PC-9 (cell line): Measurements from ENCODE around the gene CDC14A. TPM values are rescaled to one million over a fixed set of nuclear protein-coding genes. Genes with fewer than 3 reads are reported as not detected.

ENCODE experiments used
- BruUV-seq: library from RNA; stranded (reverse); fragments of 400-500 nt; replicated peaks from 2 replicates; lab custom pipeline; 2021; lab: Mats Ljungman, UMichigan
- CTCF ChIA-PET: fragments of 300-600 bp; sonication (Branson Sonifier 250); formaldehyde crosslinking; loops from one replicate; lab custom pipeline; 2022; ENCODE audit warnings: antibody characterized with exemption; lab: Charles Lee
- POLR2A ChIA-PET: fragments of 300-600 bp; sonication (Branson Sonifier 250); formaldehyde crosslinking; loops from one replicate; lab custom pipeline; 2022; ENCODE audit warnings: antibody characterized with exemption; ENCODE audit not compliant: unreplicated experiment; lab: Charles Lee
- DNase-seq, 2 experiments: peaks; one replicate each; pipeline versions ENCODE4 v3.0.0 to v3.0.0-alpha.2; 2015 to 2022; ENCODE audit warnings: mixed read lengths in 1 of 2
- H2AFZ ChIP-seq: fragments of 200-600 bp; sonication (generic); 2 replicates; pipeline ENCODE4 v1.8.1; 2017; ENCODE audit warnings: antibody characterized with exemption
- H3F3A ChIP-seq: fragments of 200-600 bp; sonication (generic); 2 replicates; pipeline ENCODE4 v1.8.1; 2017; ENCODE audit warnings: antibody characterized with exemption, mild to moderate bottlenecking, low read depth; ENCODE audit not compliant: insufficient read depth
- H3K27ac ChIP-seq: fragments of 200-600 bp; sonication (generic); 2 replicates; pipeline ENCODE4 v1.6.1; 2016; ENCODE audit warnings: mixed run types
- H3K27me3 ChIP-seq: fragments of 200-600 bp; sonication (generic); 2 replicates; pipeline ENCODE4 v1.6.1; 2016; ENCODE audit warnings: low read depth, mixed run types; ENCODE audit not compliant: insufficient read depth
- H3K36me3 ChIP-seq: fragments of 200-600 bp; sonication (generic); 2 replicates; pipeline ENCODE4 v1.6.1; 2016; ENCODE audit warnings: low read depth, mixed run types
- H3K4me1 ChIP-seq: fragments of 200-600 bp; sonication (generic); replicated peaks from 2 replicates; pipeline ENCODE4 v1.6.1; 2016; ENCODE audit warnings: mixed run types; ENCODE audit not compliant: insufficient read depth
- H3K4me2 ChIP-seq: fragments of 200-600 bp; sonication (generic); 2 replicates; pipeline ENCODE4 v1.6.1; 2017; ENCODE audit warnings: mixed run types
- H3K4me3 ChIP-seq: fragments of 200-600 bp; sonication (generic); 2 replicates; pipeline ENCODE4 v1.6.1; 2016; ENCODE audit warnings: mixed run types
- H3K79me2 ChIP-seq: fragments of 200-600 bp; sonication (generic); 2 replicates; pipeline ENCODE4 v1.6.1; 2017; ENCODE audit warnings: low read depth, mixed run types
- H3K9me2 ChIP-seq: fragments of 200-600 bp; sonication (generic); 2 replicates; pipeline ENCODE4 v1.8.1; 2017; ENCODE audit warnings: mild to moderate bottlenecking; ENCODE audit not compliant: insufficient read depth
- H3K9me3 ChIP-seq: fragments of 200-600 bp; sonication (generic); 2 replicates; pipeline ENCODE4 v1.8.1; 2016; ENCODE audit warnings: low read depth; ENCODE audit not compliant: insufficient read depth
- H4K20me1 ChIP-seq: fragments of 200-600 bp; sonication (generic); 2 replicates; pipeline ENCODE4 v1.8.1; 2017; ENCODE audit not compliant: insufficient read depth
- EZH2 ChIP-seq: fragments of 200-600 bp; sonication (generic); IDR thresholded peaks from 2 replicates; pipeline ENCODE4 v1.8.0; 2017; ENCODE audit warnings: antibody characterized with exemption, low read depth
- intact Hi-C: fragments of 100-400 bp; cut with micrococcal nuclease; formaldehyde crosslinking; loops from one replicate; pipeline ENCODE4 v1.10.0; 2022; ENCODE audit not compliant: unreplicated experiment
- total RNA-seq: library from RNA; stranded (reverse); gene quantifications from 2 replicates; pipeline ENCODE4 v1.2.3, GENCODE V29; 2021
- TF ChIP-seq, protein P1 (sequence below): fragments of 200-600 bp; sonication (generic); conservative IDR thresholded peaks from 2 replicates; pipeline ENCODE4 v1.6.1; 2017; ENCODE audit warnings: mixed run types, antibody characterized with exemption, mild to moderate bottlenecking, moderate library complexity

The CDC14A gene
- total RNA-seq, 1 experiment from 2014 or later: 2.8 TPM

- peaks cover 11% of the 10 kb centered on the region for H3K4me1 ChIP-seq
- POLR2A ChIA-PET: no interaction called here
- BruUV-seq: no TSS peak
- no peak overlapping the region for H3K27ac ChIP-seq
- H3K4me2 ChIP-seq: no peak overlapping the region
- H3K36me3 ChIP-seq: no peaks in the 10 kb centered on the region
- intact Hi-C loops: no loop called here
- peaks cover 21% of the 10 kb centered on the region for H3F3A ChIP-seq
- H2AFZ ChIP-seq: 0 out of 2 replicates have a peak overlapping the region, but pooled peaks have one; percentile 1
- H3K9me2 ChIP-seq: no peaks in the 10 kb centered on the region
- no peaks in the 10 kb centered on the region for H4K20me1 ChIP-seq
- no peaks in the 10 kb centered on the region for H3K79me2 ChIP-seq
- no peak overlapping the region for H3K4me3 ChIP-seq
- TF ChIP-seq, protein P1, sequence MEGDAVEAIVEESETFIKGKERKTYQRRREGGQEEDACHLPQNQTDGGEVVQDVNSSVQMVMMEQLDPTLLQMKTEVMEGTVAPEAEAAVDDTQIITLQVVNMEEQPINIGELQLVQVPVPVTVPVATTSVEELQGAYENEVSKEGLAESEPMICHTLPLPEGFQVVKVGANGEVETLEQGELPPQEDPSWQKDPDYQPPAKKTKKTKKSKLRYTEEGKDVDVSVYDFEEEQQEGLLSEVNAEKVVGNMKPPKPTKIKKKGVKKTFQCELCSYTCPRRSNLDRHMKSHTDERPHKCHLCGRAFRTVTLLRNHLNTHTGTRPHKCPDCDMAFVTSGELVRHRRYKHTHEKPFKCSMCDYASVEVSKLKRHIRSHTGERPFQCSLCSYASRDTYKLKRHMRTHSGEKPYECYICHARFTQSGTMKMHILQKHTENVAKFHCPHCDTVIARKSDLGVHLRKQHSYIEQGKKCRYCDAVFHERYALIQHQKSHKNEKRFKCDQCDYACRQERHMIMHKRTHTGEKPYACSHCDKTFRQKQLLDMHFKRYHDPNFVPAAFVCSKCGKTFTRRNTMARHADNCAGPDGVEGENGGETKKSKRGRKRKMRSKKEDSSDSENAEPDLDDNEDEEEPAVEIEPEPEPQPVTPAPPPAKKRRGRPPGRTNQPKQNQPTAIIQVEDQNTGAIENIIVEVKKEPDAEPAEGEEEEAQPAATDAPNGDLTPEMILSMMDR: no peak
- TF ChIP-seq EZH2: no peak
- no peaks in the 10 kb centered on the region for H3K9me3 ChIP-seq
- CTCF ChIA-PET: no interaction called here
- DNase-seq: no peak
- H3K27me3 ChIP-seq: no peaks in the 10 kb centered on the region
Observed at GRCh38 chr1:100348549-100349144, 3.7 kb upstream of the CDC14A start.

- Histone ChIP-seq H3K79me2 (no peaks in the 10 kb centered on the region; the same call in 1 of the 2 replicates), H4K20me1 (no peaks in the 10 kb centered on the region), H3K27me3 (no peaks in the 10 kb centered on the region), H3K36me3 (no peaks in the 10 kb centered on the region), H3K27ac (no peak overlapping the region), H3K9me2 (no peaks in the 10 kb centered on the region), H3K9me3 (no peaks in the 10 kb centered on the region), H3F3A (peaks cover 27% of the 10 kb centered on the region), H3K4me3 (no peak overlapping the region), H3K4me2 (no peak overlapping the region), H2AFZ (no peak overlapping the region), H3K4me1 (peaks cover 17% of the 10 kb centered on the region)
- DNase-seq: peak in 1 of 2 experiments; percentile 10
- intact Hi-C loops: no loop called here
- BruUV-seq: no TSS peak
- ChIA-PET POLR2A (no interaction called here), CTCF (no interaction called here)
- TF ChIP-seq EZH2: no peak
- TF ChIP-seq, protein P1: no peak
Observed at GRCh38 chr1:100349246-100349645, 3.1 kb upstream of the CDC14A start.

- ChIA-PET CTCF (no interaction called here), POLR2A (no interaction called here)
- Histone ChIP-seq H3K27me3 (no peaks in the 10 kb centered on the region), H3K27ac (no peak overlapping the region), H3K79me2 (peaks cover 5% of the 10 kb centered on the region), H3K36me3 (no peaks in the 10 kb centered on the region), H3K4me1 (peaks cover 31% of the 10 kb centered on the region), H3K4me2 (peak overlapping the region; percentile 91), H4K20me1 (no peaks in the 10 kb centered on the region), H2AFZ (peak overlapping the region; percentile 91), H3K4me3 (peak overlapping the region; percentile 63), H3K9me2 (no peaks in the 10 kb centered on the region), H3K9me3 (no peaks in the 10 kb centered on the region), H3F3A (peaks cover 38% of the 10 kb centered on the region)
- DNase-seq: no peak
- no TSS peak for BruUV-seq
- intact Hi-C loops: loop anchor here (5.0 to 10.0 kb wide), 3 partner anchors 46 to 107 kb away; partner anchors contain the start of gene DBT
- TF ChIP-seq, protein P1: no peak
- TF ChIP-seq EZH2: no peak
Observed at GRCh38 chr1:100350787-100351094, 1.6 kb upstream of the CDC14A start.
